ENCODE measurements around the gene TRIM32.

DNA sequence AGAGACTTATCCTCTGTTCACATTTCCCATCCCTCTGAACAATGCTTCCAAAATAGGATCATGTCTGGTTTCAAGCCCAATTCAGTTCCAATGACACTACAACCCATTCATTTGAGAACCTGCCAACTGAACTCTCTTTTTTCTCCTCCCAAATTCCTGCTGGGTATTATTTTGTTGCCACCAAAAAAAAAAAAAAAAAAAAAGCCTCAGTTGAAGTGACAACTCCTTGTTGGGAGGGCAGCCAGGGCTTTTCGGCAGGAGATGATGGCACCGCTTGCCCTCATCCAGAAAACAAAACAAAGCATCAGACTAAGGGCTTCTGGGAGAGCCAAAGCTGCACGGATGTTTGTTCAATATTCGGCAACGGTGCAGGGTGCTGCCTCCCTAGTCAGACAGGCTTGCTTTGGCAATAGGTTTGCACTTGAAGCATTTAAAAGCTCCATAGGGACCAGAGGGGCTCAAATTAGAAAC lies 30.6 kb upstream of the TRIM32 start:
- TF ChIP-seq, protein P1, sequence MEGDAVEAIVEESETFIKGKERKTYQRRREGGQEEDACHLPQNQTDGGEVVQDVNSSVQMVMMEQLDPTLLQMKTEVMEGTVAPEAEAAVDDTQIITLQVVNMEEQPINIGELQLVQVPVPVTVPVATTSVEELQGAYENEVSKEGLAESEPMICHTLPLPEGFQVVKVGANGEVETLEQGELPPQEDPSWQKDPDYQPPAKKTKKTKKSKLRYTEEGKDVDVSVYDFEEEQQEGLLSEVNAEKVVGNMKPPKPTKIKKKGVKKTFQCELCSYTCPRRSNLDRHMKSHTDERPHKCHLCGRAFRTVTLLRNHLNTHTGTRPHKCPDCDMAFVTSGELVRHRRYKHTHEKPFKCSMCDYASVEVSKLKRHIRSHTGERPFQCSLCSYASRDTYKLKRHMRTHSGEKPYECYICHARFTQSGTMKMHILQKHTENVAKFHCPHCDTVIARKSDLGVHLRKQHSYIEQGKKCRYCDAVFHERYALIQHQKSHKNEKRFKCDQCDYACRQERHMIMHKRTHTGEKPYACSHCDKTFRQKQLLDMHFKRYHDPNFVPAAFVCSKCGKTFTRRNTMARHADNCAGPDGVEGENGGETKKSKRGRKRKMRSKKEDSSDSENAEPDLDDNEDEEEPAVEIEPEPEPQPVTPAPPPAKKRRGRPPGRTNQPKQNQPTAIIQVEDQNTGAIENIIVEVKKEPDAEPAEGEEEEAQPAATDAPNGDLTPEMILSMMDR (optimal IDR thresholded peaks at IDR 0.05 in 1 of 3, IDR thresholded peaks at IDR 0.05 in 1 of 3, conservative IDR thresholded peaks at IDR 0.05 in 1 of 3; ENCODE audit: extremely low read depth in 1 of 3, insufficient read depth in 2 of 3, low read length in 3 of 3), result no peak
- no peak for TF ChIP-seq EZH2 (IDR thresholded peaks at IDR 0.05; ENCODE audit: low read length)

All from keratinocyte (primary cell).